ENCODE data around the gene DLX4. TPM values are rescaled to one million over a fixed set of nuclear protein-coding genes. Genes with fewer than 3 reads are reported as not detected.

Gene DLX4
- total RNA-seq, 1 experiment from 2014 or later, result 0.44 TPM

DNA sequence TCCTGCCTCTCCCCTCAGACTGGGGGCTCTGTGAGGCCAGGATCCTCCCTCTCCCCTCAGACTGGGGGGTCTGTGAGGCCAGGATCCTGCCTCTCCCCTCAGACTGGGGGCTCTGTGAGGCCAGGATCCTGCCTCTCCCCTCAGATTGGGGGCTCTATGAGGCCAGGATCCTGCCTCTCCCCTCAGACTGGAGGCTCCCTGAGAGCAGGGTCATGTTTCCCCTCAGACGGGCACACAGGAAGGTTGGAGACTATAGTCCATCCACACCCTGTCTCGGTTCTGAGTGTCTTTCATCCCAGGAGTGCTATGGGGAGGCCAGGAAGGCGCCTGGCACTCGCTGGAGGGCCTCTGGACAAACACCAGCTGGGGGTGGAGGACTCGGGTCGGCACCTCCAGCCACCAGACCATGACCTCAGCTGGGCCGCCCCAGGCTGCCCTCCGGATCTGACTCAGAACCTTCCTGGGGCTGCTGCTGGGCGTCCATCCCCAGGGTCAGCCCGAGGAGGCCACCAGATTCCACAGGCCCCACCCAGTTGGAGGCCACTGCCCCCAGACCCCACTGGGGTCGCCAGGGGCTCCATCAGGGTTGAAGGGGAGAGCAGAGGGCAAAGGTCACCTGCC lies 21.9 kb upstream of the DLX4 start:
- H3F3A ChIP-seq (ENCODE audit: low read length, unreplicated experiment), result no peaks in the 10 kb centered on the region
- POLR2A ChIA-PET (ENCODE audit: unreplicated experiment), result no interaction called here
- no peaks in the 10 kb centered on the region for H3K9me2 ChIP-seq (replicated peaks; ENCODE audit: low read length)
- H3K9ac ChIP-seq (ENCODE audit: low read length), result no peak overlapping the region
- H3K4me1 ChIP-seq (ENCODE audit: insufficient read depth, low read length), result peaks cover 8% of the 10 kb centered on the region
- H3K9me3 ChIP-seq (ENCODE audit: low read length), result no peaks in the 10 kb centered on the region
- H2AFZ ChIP-seq (ENCODE audit: low read length), result no peak overlapping the region
- DNase-seq (no peak), ATAC-seq (no peak)
- TF ChIP-seq EZH2phosphoT487 (IDR thresholded peaks at IDR 0.05; ENCODE audit: borderline replicate concordance, low read length), result no peak
- TF ChIP-seq EZH2 (IDR thresholded peaks at IDR 0.05; ENCODE audit: low read length, unreplicated experiment), result no peak
- TF ChIP-seq, protein P1, sequence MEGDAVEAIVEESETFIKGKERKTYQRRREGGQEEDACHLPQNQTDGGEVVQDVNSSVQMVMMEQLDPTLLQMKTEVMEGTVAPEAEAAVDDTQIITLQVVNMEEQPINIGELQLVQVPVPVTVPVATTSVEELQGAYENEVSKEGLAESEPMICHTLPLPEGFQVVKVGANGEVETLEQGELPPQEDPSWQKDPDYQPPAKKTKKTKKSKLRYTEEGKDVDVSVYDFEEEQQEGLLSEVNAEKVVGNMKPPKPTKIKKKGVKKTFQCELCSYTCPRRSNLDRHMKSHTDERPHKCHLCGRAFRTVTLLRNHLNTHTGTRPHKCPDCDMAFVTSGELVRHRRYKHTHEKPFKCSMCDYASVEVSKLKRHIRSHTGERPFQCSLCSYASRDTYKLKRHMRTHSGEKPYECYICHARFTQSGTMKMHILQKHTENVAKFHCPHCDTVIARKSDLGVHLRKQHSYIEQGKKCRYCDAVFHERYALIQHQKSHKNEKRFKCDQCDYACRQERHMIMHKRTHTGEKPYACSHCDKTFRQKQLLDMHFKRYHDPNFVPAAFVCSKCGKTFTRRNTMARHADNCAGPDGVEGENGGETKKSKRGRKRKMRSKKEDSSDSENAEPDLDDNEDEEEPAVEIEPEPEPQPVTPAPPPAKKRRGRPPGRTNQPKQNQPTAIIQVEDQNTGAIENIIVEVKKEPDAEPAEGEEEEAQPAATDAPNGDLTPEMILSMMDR (conservative IDR thresholded peaks at IDR 0.05; ENCODE audit: low read depth, low read length), result no peak
- H3K36me3 ChIP-seq (ENCODE audit: low read depth, low read length), result no peaks in the 10 kb centered on the region
- CTCF ChIA-PET, result no interaction called here
- 0 out of 2 replicates have a peak, but pooled peaks cover under 1% of the 10 kb centered on the region for H3K27me3 ChIP-seq (ENCODE audit: low read length)
- H3K4me2 ChIP-seq (ENCODE audit: low read length), result no peak overlapping the region
- no peak overlapping the region for H3K27ac ChIP-seq (ENCODE audit: low read length)
- intact Hi-C loops (cut with micrococcal nuclease), result no loop called here
- BruUV-seq (replicated peaks), result no TSS peak
- H3K4me3 ChIP-seq (ENCODE audit: low read length), result no peak overlapping the region
- no peaks in the 10 kb centered on the region for H4K20me1 ChIP-seq (ENCODE audit: low read length)
- no peaks in the 10 kb centered on the region for H3K79me2 ChIP-seq (ENCODE audit: low read length)

DNA sequence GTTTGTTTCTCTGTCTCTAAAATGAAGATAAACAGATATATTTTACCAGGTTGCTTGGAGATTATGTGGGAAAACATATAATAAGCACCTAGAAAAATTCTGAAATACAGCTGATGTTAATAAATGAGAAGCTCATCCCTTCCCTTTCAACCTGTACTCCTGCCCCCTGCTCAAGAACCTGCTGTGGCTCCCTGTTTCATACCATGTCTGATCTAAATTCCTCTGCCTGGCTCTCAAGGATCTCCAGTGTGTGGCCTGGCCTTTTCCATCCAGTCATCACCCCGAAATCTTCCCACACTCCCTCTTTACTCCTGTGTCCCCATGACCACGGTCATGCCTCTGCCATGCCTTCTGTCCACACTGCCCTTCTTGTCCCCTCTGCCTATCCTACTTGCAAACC lies 19.4 kb upstream of the DLX4 start:
- Histone ChIP-seq H3K27ac (ENCODE audit: low read length) (no peak overlapping the region), H2AFZ (ENCODE audit: low read length) (no peak overlapping the region), H3K9me2 (replicated peaks; ENCODE audit: low read length) (no peaks in the 10 kb centered on the region), H4K20me1 (ENCODE audit: low read length) (no peaks in the 10 kb centered on the region), H3K9me3 (ENCODE audit: low read length) (no peaks in the 10 kb centered on the region), H3K4me2 (ENCODE audit: low read length) (no peak overlapping the region), H3K4me1 (ENCODE audit: insufficient read depth, low read length) (peaks cover 25% of the 10 kb centered on the region), H3K36me3 (ENCODE audit: low read depth, low read length) (no peaks in the 10 kb centered on the region), H3K79me2 (ENCODE audit: low read length) (no peaks in the 10 kb centered on the region), H3K4me3 (ENCODE audit: low read length) (no peak overlapping the region), H3K27me3 (ENCODE audit: low read length) (no peaks in the 10 kb centered on the region), H3F3A (ENCODE audit: low read length, unreplicated experiment) (no peaks in the 10 kb centered on the region), H3K9ac (ENCODE audit: low read length) (no peak overlapping the region)
- intact Hi-C loops (cut with micrococcal nuclease), result loop anchor here (5.0 kb wide), 1 partner anchor 47 kb away; no protein-coding TSS in a partner anchor
- ChIA-PET CTCF (no interaction called here), POLR2A (ENCODE audit: unreplicated experiment) (no interaction called here)
- no TSS peak for BruUV-seq (replicated peaks)
- TF ChIP-seq, protein P1 (conservative IDR thresholded peaks at IDR 0.05; ENCODE audit: low read depth, low read length), result no peak
- no peak for TF ChIP-seq EZH2phosphoT487 (IDR thresholded peaks at IDR 0.05; ENCODE audit: borderline replicate concordance, low read length)
- TF ChIP-seq EZH2 (IDR thresholded peaks at IDR 0.05; ENCODE audit: low read length, unreplicated experiment), result no peak
- ATAC-seq, result no peak
- DNase-seq, result no peak

DNA sequence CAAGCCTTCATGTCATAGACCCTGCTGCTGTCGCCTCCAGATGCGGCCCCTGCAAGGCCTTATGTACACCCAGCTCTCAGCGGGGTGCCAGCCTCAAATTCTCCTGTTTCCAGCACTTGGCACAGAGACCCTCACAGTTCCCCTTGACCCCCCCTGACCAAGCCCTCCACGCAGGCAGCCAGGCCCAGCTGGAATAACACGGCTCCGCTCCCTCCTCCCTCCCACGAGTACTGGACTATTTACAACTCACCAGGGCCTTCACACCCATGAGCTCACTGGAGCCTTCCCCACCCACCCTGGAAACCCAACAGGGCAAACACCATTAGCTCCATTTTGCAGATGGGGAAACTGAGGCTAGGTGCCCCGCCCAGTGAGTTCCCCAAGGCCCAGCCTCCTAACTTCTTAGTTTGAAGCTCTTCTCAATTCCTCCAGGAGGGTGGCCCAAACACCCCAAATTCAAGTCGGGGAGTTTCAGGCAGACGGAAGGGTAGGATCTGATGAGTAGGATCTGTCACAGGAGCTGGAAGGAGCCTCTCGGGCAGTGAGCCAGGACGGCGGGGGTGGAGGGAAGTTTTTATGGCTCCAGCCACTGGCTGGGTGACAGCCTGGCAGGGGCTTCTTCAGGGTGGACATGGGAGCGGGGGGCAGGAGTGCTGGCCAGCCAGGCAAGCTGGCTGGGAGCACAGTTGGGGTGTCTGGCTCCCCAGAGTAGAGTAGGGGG lies 17.5 kb upstream of the DLX4 start:
- H3K9me3 ChIP-seq (ENCODE audit: low read length), result no peaks in the 10 kb centered on the region
- no peak overlapping the region for H3K4me3 ChIP-seq (ENCODE audit: low read length)
- ChIA-PET POLR2A (ENCODE audit: unreplicated experiment) (no interaction called here), CTCF (interaction anchor here (0.5 to 3.1 kb wide), 4 partner anchors 13 to 274 kb away, joined by 4 to 35 read pairs (median 8); partner anchors contain the start of gene DLX3)
- peak overlapping the region; percentile 22; the same call in 1 of the 2 replicates for H3K4me2 ChIP-seq (ENCODE audit: low read length)
- H2AFZ ChIP-seq (ENCODE audit: low read length), result no peak overlapping the region
- TF ChIP-seq EZH2phosphoT487 (IDR thresholded peaks at IDR 0.05; ENCODE audit: borderline replicate concordance, low read length), result no peak
- TF ChIP-seq EZH2 (IDR thresholded peaks at IDR 0.05; ENCODE audit: low read length, unreplicated experiment), result no peak
- TF ChIP-seq, protein P1 (conservative IDR thresholded peaks at IDR 0.05; ENCODE audit: low read depth, low read length), result no peak
- no peaks in the 10 kb centered on the region for H3K9me2 ChIP-seq (replicated peaks; ENCODE audit: low read length)
- intact Hi-C loops (cut with micrococcal nuclease), result loop anchor here (1.0 to 5.0 kb wide), 2 partner anchors 45 to 49 kb away; no protein-coding TSS in a partner anchor
- H3K36me3 ChIP-seq (ENCODE audit: low read depth, low read length), result no peaks in the 10 kb centered on the region
- peaks cover 28% of the 10 kb centered on the region for H3K4me1 ChIP-seq (ENCODE audit: insufficient read depth, low read length)
- no TSS peak for BruUV-seq (replicated peaks)
- H3K79me2 ChIP-seq (ENCODE audit: low read length), result no peaks in the 10 kb centered on the region
- no peak overlapping the region for H3K27ac ChIP-seq (ENCODE audit: low read length)
- peak; percentile 48 for DNase-seq
- no peaks in the 10 kb centered on the region for H4K20me1 ChIP-seq (ENCODE audit: low read length)
- no peaks in the 10 kb centered on the region for H3K27me3 ChIP-seq (ENCODE audit: low read length)
- ATAC-seq, result no peak
- H3K9ac ChIP-seq (ENCODE audit: low read length), result no peak overlapping the region
- no peaks in the 10 kb centered on the region for H3F3A ChIP-seq (ENCODE audit: low read length, unreplicated experiment)
